GM15510 (cell line): ENCODE data around the gene AQP3.

Experiments used
- POLR2A ChIP-seq: IDR thresholded peaks from 3 replicates; pipeline ENCODE4 v1.6.1; 2011; ENCODE audit warnings: borderline replicate concordance; ENCODE audit not compliant: insufficient read length; ENCODE audit errors: extremely low read depth

AQP3 gene

GRCh38 chr9:33446946-33447798 lies at the start of gene AQP3:
AQP3 (minus strand) TSS chr9:33447593; CDS start chr9:33447530, 63 bp downstream.
- no peak for TF ChIP-seq POLR2A

GRCh38 chr9:33489066-33489465 lies 41.7 kb upstream of the AQP3 start:
- no peak for TF ChIP-seq POLR2A

GRCh38 chr9:33480976-33481375 lies 33.6 kb upstream of the AQP3 start:
- TF ChIP-seq POLR2A = no peak

GRCh38 chr9:33480106-33480505 lies 32.7 kb upstream of the AQP3 start:
- TF ChIP-seq POLR2A = no peak

DNA sequence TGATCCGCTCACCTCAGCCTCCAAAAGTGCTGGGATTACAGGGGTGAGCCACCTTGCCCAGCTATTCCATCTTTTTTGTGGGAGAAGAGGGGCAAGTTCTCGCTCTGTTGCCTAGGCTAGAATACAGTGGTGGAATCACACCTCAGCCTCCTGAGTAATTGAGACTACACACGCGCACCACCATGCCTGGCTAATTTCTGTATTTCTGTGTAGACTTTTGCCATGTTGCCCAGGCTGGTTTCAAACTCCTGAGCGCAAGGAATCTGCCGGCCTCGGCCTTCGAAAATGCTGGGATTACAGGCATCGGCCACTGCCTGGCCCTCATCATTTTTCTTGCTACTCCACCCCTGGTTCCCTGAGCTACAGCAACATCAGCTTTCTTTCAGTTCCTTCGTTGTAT lies 29.1 kb upstream of the AQP3 start:
- TF ChIP-seq POLR2A = no peak

GRCh38 chr9:33475357-33475756 lies 28.0 kb upstream of the AQP3 start:
- no peak for TF ChIP-seq POLR2A

- TF ChIP-seq POLR2A = peak; percentile 71
Measured at GRCh38 chr9:33473643-33474352, 26.4 kb upstream of the AQP3 start, which contains the start of gene NOL6. NOL6 (minus strand) TSS chr9:33473924; CDS start chr9:33473842, 82 bp downstream.

- TF ChIP-seq POLR2A = no peak
Measured at GRCh38 chr9:33472881-33473615, 25.7 kb upstream of the AQP3 start.

- TF ChIP-seq POLR2A = no peak
Measured at GRCh38 chr9:33472171-33472880, 24.9 kb upstream of the AQP3 start.

- no peak for TF ChIP-seq POLR2A
Measured at GRCh38 chr9:33471361-33471760, 24.0 kb upstream of the AQP3 start.

- TF ChIP-seq POLR2A = no peak
Measured at GRCh38 chr9:33469891-33470290, 22.5 kb upstream of the AQP3 start.

GRCh38 chr9:33468797-33469621 lies 21.6 kb upstream of the AQP3 start:
- no peak for TF ChIP-seq POLR2A

DNA sequence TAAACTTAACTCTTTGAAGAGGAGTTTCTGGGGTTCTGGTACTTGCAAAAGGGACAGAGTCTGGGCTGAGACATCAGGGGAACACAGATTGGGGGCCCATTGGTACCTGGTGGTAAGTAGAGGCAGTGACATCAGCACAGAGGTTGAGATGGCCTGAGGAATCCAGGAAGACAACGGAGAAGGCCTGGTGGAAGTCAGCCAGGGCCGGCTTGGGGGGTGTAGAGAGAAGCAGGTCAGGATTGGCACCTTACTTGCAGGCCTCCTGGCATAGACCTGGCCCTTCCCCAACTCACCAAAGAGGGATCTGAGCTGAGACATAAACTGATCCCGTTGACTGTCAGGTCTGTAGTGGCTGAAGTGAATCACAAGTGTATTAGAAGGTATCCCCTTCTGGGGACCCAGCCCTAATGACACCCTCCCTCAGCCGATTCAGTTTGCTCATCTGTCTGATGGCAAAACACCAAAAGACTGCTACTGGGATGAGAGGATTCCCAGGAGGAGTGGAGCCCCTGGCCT lies 20.9 kb upstream of the AQP3 start:
- TF ChIP-seq POLR2A = no peak
